Activated naive CD8-positive, alpha-beta T cell (primary cell): Measurements from ENCODE around the gene GUCY2F.

Source experiments
- H3K27ac Mint-ChIP-seq: one replicate; pipeline ENCODE4 v1.8.0; 2021; ENCODE audit warnings: mixed read lengths
- H3K27me3 Mint-ChIP-seq: one replicate; pipeline ENCODE4 v1.8.0; 2021; ENCODE audit warnings: mixed read lengths
- H3K36me3 Mint-ChIP-seq: one replicate; pipeline ENCODE4 v1.8.0; 2021; ENCODE audit warnings: mixed read lengths
- H3K4me1 Mint-ChIP-seq: one replicate; pipeline ENCODE4 v1.8.0; 2021; ENCODE audit warnings: low read depth, mixed read lengths
- H3K4me3 Mint-ChIP-seq: one replicate; pipeline ENCODE4 v1.8.0; 2021; ENCODE audit warnings: mild to moderate bottlenecking, mixed read lengths
- H3K9me3 Mint-ChIP-seq: one replicate; pipeline ENCODE4 v1.8.0; 2021; ENCODE audit warnings: low read depth, mixed read lengths

GUCY2F gene

DNA sequence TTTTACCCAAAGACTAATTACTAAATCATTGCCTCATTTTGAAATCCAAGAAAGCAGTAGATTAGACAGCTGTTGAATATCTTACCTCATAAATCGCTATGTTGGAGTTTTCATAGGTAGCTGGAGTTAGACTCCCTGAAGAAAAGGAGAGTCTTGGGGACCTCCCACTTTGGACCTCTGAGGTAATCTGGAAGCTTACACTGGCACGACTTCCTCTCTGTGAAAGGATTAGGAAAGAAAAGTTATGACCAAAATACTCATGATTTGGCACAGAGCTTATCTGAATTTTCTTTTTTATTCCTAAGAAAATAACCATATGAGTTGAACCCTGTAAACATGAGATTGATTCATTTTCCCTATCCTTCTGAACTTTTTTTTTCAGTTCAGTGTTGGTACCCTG lies 40.6 kb downstream of the GUCY2F start:
- H3K27me3 Mint-ChIP-seq, result peaks cover 1% of the 10 kb centered on the region
- H3K4me1 Mint-ChIP-seq, result no peaks in the 10 kb centered on the region
- H3K36me3 Mint-ChIP-seq, result no peaks in the 10 kb centered on the region
- no peaks in the 10 kb centered on the region for H3K9me3 Mint-ChIP-seq
- H3K27ac Mint-ChIP-seq, result no peak overlapping the region
- H3K4me3 Mint-ChIP-seq, result no peak overlapping the region

DNA sequence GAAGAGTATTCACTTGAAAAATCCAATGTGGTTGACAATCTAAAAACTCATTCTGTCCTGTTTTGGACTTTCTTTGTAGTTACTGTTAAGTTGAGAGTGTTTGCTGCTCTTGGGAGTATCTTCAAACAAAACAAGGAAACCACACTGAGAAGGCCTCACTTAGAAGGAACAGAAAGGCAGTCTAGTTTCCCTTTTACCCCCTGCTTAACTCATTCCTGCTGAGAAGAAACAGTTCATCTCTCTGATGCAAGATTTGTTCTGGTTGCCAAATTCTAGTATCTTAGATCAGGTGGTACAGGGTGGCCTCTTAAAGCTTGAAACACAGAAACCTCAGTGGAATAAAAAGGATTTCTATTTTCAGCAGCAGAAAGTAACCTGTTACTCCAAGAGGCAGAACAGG lies 41.4 kb downstream of the GUCY2F start:
- Mint-ChIP-seq H3K27ac (no peak overlapping the region), H3K4me1 (no peaks in the 10 kb centered on the region), H3K9me3 (no peaks in the 10 kb centered on the region), H3K4me3 (no peak overlapping the region), H3K36me3 (no peaks in the 10 kb centered on the region), H3K27me3 (peaks cover 1% of the 10 kb centered on the region)

DNA sequence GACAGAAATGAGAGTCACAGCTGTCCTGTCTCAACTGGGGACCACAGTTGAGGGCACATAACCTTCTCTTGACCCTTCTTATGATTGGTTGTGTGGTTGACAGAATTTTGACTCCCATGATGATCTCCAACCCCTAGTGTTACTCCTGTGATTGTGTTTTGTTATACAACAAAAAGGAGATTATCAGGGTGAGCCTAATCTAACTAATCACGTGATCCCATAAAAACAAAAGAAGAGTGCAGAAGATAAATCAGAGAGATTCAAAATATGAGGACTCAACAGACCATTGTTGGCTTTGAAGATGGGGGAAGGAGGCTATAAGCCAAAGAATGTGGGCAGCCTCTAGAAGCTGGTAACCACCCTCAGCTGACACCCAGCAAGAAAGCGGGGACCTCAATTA lies 72.7 kb downstream of the GUCY2F start:
- H3K4me3 Mint-ChIP-seq, result no peak overlapping the region
- H3K27ac Mint-ChIP-seq, result no peak overlapping the region
- no peaks in the 10 kb centered on the region for H3K36me3 Mint-ChIP-seq
- peaks cover 3% of the 10 kb centered on the region for H3K27me3 Mint-ChIP-seq
- no peaks in the 10 kb centered on the region for H3K4me1 Mint-ChIP-seq
- no peaks in the 10 kb centered on the region for H3K9me3 Mint-ChIP-seq

DNA sequence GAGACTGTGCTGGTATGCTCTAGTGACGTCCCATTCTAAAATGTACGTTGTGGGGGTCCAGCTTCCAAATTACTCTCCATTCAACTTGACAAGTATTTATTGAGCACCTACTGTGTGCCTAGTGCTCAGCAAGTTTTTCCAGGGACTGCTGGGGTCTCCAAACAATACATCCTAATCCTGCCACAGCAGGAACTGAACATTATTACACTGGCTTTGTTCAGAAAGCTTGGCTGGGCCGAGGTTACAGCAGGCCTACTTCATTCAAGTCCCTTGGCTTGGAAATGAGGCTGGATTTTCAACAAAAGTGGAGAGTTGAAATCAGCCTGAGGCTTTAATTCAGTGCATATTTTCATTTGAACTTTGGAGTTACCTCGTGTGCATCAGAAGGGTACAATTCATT lies 78.0 kb downstream of the GUCY2F start:
- H3K27me3 Mint-ChIP-seq, result peaks cover 5% of the 10 kb centered on the region
- H3K9me3 Mint-ChIP-seq, result no peaks in the 10 kb centered on the region
- H3K27ac Mint-ChIP-seq, result no peak overlapping the region
- no peak overlapping the region for H3K4me3 Mint-ChIP-seq
- no peaks in the 10 kb centered on the region for H3K36me3 Mint-ChIP-seq
- no peaks in the 10 kb centered on the region for H3K4me1 Mint-ChIP-seq

DNA sequence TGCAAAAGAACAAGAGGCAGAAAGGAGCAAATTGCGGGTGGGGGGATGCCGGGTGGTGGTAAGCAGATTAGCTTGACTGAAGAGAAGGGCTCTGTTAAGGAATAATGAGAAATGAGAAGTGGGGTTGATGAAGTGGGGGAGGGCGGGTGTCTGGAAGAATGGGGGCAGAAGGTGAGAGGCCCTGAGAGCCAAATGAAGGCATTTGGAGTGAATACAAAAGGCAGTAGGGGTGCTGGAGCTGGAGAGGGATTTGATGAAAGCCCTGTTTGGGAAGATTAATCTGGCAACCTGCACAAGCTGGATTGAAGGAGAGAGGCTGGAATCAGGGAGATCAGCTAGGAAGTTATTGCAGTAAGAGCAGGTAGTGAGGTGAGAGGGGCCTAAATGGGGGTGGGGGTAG lies 82.1 kb downstream of the GUCY2F start:
- Mint-ChIP-seq H3K4me3 (no peak overlapping the region), H3K9me3 (no peaks in the 10 kb centered on the region), H3K36me3 (no peaks in the 10 kb centered on the region), H3K4me1 (no peaks in the 10 kb centered on the region), H3K27ac (no peak overlapping the region), H3K27me3 (peaks cover 4% of the 10 kb centered on the region)

DNA sequence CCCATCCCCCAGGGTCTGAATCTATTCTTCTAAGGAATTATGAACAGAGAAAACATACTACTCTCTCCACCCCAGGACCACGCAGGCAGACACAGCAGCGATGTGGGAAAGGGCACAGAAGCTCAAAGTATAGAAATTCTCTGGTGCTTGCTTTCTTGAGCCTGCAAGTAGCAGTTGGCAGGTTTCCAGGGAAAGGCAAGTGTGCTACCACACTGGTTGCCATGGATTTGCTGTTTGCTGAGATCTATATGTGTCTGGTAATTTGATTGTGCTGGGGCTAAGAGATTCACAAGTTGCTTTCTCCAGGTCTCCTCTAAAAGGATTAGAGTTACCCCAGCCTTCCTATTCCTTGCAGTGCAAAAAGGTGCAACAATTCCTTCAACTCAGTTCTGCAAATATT lies 83.1 kb downstream of the GUCY2F start:
- no peaks in the 10 kb centered on the region for H3K4me1 Mint-ChIP-seq

GRCh38 chrX:109398061-109398460 lies 83.8 kb downstream of the GUCY2F start:
- Mint-ChIP-seq H3K4me1 (no peaks in the 10 kb centered on the region), H3K4me3 (no peak overlapping the region), H3K27me3 (peaks cover 1% of the 10 kb centered on the region), H3K36me3 (no peaks in the 10 kb centered on the region), H3K27ac (no peak overlapping the region), H3K9me3 (no peaks in the 10 kb centered on the region)

More for the DNA sequence above, 83.1 kb downstream of the GUCY2F start:
- no peak overlapping the region for H3K27ac Mint-ChIP-seq
- H3K27me3 Mint-ChIP-seq, result peaks cover 3% of the 10 kb centered on the region
- no peaks in the 10 kb centered on the region for H3K9me3 Mint-ChIP-seq
- no peaks in the 10 kb centered on the region for H3K36me3 Mint-ChIP-seq
- no peak overlapping the region for H3K4me3 Mint-ChIP-seq

DNA sequence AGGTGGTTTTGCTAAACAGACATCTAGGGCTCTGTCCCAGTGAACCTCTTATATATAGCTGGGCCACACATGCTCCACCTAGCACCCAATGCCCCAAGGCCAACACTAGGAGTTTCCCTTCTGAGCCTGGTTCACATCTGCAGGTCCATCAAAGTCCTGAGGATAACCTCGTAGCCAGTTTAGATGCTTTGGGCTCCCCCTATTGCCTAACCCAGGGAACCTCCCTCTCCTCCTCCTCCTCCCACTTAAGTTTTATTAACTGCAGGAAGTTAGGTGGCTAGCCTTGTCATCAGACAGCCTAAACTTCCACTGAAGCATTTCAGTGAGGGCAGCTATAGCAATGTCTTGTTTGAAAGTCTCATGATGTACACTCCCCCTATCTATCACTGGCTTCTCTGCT lies 88.0 kb downstream of the GUCY2F start:
- H3K27ac Mint-ChIP-seq, result no peak overlapping the region
- no peaks in the 10 kb centered on the region for H3K9me3 Mint-ChIP-seq
- no peaks in the 10 kb centered on the region for H3K4me1 Mint-ChIP-seq
- H3K4me3 Mint-ChIP-seq, result no peak overlapping the region
- no peaks in the 10 kb centered on the region for H3K27me3 Mint-ChIP-seq
- no peaks in the 10 kb centered on the region for H3K36me3 Mint-ChIP-seq

DNA sequence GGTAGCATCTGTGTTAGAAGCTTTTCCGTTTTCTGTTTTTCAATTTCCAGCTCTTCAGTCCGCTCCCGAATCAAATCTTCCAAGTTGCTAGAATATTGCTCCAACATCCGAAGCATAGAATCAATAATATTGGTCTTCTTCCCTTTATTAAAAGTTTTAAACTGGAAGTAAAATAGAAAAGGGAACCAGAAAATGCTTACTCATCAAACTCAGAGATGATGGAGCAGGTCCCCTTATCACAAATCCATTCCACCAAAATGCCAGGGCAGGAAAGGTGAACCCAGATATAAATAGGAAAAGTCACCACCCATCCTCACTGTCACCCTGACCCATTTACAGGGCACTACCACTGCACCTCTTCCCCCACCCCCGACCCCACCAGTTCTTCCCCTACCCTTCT lies 89.0 kb downstream of the GUCY2F start:
- H3K4me3 Mint-ChIP-seq, result no peak overlapping the region
- H3K36me3 Mint-ChIP-seq, result no peaks in the 10 kb centered on the region
- H3K4me1 Mint-ChIP-seq, result no peaks in the 10 kb centered on the region
- no peaks in the 10 kb centered on the region for H3K27me3 Mint-ChIP-seq
- H3K27ac Mint-ChIP-seq, result no peak overlapping the region
- H3K9me3 Mint-ChIP-seq, result no peaks in the 10 kb centered on the region

DNA sequence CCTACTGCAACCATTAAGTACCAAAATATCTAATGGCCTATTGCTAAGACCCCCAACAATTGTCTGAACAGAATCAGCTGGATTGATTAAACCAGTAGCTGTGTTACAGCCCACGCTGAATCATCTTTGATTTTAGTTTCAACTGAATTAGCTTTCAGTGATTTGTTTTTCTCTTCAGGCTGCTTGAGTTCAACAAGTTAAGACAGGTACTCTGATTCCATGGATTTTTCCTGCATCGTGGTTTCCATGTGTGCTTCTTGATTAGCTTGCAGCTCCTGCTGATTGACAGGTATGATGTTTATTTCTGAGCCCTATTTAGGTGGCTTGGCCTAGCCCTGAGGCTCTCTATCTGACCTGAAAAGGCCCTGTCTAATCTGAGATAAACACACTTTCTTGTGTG lies 91.3 kb downstream of the GUCY2F start:
- Mint-ChIP-seq H3K9me3 (no peaks in the 10 kb centered on the region), H3K4me3 (no peak overlapping the region), H3K36me3 (no peaks in the 10 kb centered on the region), H3K27me3 (no peaks in the 10 kb centered on the region), H3K4me1 (no peaks in the 10 kb centered on the region), H3K27ac (no peak overlapping the region)

DNA sequence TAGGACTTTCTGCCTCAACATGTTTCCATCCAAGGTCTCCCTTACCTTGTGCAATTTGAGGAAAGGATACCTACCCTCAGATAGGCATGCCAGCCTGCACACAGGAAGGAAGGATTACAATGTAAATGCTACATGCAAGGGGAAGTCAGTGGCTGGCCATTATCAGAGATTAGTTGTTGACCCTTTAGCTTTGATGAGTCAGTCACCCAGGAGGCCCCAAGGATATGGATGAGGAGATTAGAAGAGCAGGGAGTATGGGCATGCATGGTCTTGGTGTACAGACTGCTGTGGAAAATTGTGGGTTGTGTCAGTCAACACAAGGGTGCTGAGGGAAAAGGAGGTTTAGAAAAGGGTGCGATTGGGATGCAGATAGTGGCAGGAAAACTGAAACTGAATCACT lies 92.0 kb downstream of the GUCY2F start:
- Mint-ChIP-seq H3K27me3 (no peaks in the 10 kb centered on the region), H3K4me3 (no peak overlapping the region), H3K9me3 (no peaks in the 10 kb centered on the region), H3K36me3 (no peaks in the 10 kb centered on the region), H3K4me1 (no peaks in the 10 kb centered on the region), H3K27ac (no peak overlapping the region)

- H3K4me1 Mint-ChIP-seq, result no peaks in the 10 kb centered on the region
- no peaks in the 10 kb centered on the region for H3K27me3 Mint-ChIP-seq
- no peaks in the 10 kb centered on the region for H3K9me3 Mint-ChIP-seq
- H3K4me3 Mint-ChIP-seq, result no peak overlapping the region
- H3K27ac Mint-ChIP-seq, result no peak overlapping the region
- no peaks in the 10 kb centered on the region for H3K36me3 Mint-ChIP-seq
Observed at GRCh38 chrX:109384699-109385098, 97.2 kb downstream of the GUCY2F start.

GRCh38 chrX:109382332-109382731 lies 99.6 kb downstream of the GUCY2F start:
- Mint-ChIP-seq H3K4me3 (no peak overlapping the region), H3K27ac (no peak overlapping the region), H3K4me1 (no peaks in the 10 kb centered on the region), H3K27me3 (no peaks in the 10 kb centered on the region), H3K9me3 (no peaks in the 10 kb centered on the region), H3K36me3 (no peaks in the 10 kb centered on the region)

DNA sequence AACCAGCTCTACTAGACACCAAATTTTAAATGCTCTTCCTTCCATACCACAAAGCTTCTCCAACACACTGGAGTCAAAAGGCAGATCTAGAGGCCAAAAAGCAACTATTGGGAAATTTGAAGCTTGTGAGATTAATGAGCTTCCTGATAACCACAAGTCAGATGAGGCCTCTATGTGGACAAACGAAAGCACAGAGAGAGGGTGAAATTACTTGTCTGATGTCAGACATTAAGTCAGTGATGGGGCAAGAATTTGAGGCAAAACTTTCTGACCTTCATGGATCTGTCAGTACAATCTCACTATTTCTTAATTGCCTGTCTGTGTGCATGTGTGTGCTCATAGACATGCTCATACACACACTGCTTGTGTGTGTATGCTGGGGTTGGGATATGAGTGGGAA lies 103.6 kb downstream of the GUCY2F start:
- no peaks in the 10 kb centered on the region for H3K36me3 Mint-ChIP-seq
- H3K27me3 Mint-ChIP-seq, result no peaks in the 10 kb centered on the region

GRCh38 chrX:109374262-109374960 lies 107.5 kb downstream of the GUCY2F start:
- Mint-ChIP-seq H3K27ac (no peak overlapping the region), H3K4me1 (no peaks in the 10 kb centered on the region), H3K27me3 (no peaks in the 10 kb centered on the region), H3K4me3 (no peak overlapping the region), H3K9me3 (no peaks in the 10 kb centered on the region), H3K36me3 (no peaks in the 10 kb centered on the region)

More for the DNA sequence above, 103.6 kb downstream of the GUCY2F start:
- Mint-ChIP-seq H3K27ac (no peak overlapping the region), H3K9me3 (no peaks in the 10 kb centered on the region), H3K4me1 (no peaks in the 10 kb centered on the region), H3K4me3 (no peak overlapping the region)

- no peaks in the 10 kb centered on the region for H3K36me3 Mint-ChIP-seq
- H3K27ac Mint-ChIP-seq, result no peak overlapping the region
Observed at GRCh38 chrX:109373468-109373867, 108.4 kb downstream of the GUCY2F start.

More at GRCh38 chrX:109373468-109373867, 108.4 kb downstream of the GUCY2F start:
- no peak overlapping the region for H3K4me3 Mint-ChIP-seq
- no peaks in the 10 kb centered on the region for H3K27me3 Mint-ChIP-seq
- H3K4me1 Mint-ChIP-seq, result no peaks in the 10 kb centered on the region
- H3K9me3 Mint-ChIP-seq, result no peaks in the 10 kb centered on the region
